Body of pancreas (tissue), 4 donors: Measurements from ENCODE around the gene SSBP1.

Experiments used
- CTCF ChIP-seq, 7 experiments: fragments of 450-650 bp in 4 of 7; fragments of 200-600 bp in 3 of 7; sonication (generic) in 3 of 7; IDR thresholded peaks; one replicate each; pipeline ENCODE4 v1.5.1; 2016 to 2019; ENCODE audit warnings: antibody characterized with exemption in 7 of 7
- POLR2A ChIP-seq, 3 donors: fragments of 450-650 bp; IDR thresholded peaks; one replicate each; pipeline ENCODE4 v1.6.1; 2016; ENCODE audit warnings: antibody characterized with exemption in 3 of 3, mild to moderate bottlenecking in 2 of 3

GRCh38 chr7:141752634-141753033 lies 14.5 kb downstream of the SSBP1 start:
- TF ChIP-seq CTCF (IDR thresholded peaks at IDR 0.05): no peak
- TF ChIP-seq POLR2A (IDR thresholded peaks at IDR 0.05): no peak
